ENCODE results near the gene SCN2B. TPM values are rescaled to one million over a fixed set of nuclear protein-coding genes. Genes with fewer than 3 reads are reported as not detected.

The SCN2B gene
- total RNA-seq, 2 donors from 2014 or later, result 3.3 to 10.1 TPM

- peak; percentile 89 to 90 for ATAC-seq
- intact Hi-C loops (cut with DNase I), result loop anchor here (1.0 to 5.0 kb wide), 2 partner anchors 146 to 147 kb away; no protein-coding TSS in a partner anchor
Measured at GRCh38 chr11:118145285-118146227, 30.9 kb downstream of the SCN2B start.

GRCh38 chr11:118144301-118145268 is 31.9 kb downstream of the SCN2B start:
- DNase-seq, result no peak

More at GRCh38 chr11:118145285-118146227, 30.9 kb downstream of the SCN2B start:
- peak; percentile 84 for DNase-seq

GRCh38 chr11:118143661-118144185 is 32.7 kb downstream of the SCN2B start:
- intact Hi-C loops (cut with DNase I), result no loop called here
- DNase-seq, result no peak
- ATAC-seq, result no peak

More at GRCh38 chr11:118144301-118145268, 31.9 kb downstream of the SCN2B start:
- intact Hi-C loops (cut with DNase I), result loop anchor here (1.0 to 5.0 kb wide), 2 partner anchors 147 to 148 kb away; no protein-coding TSS in a partner anchor
- no peak for ATAC-seq

- no peak for DNase-seq
- ATAC-seq, result no peak
- intact Hi-C loops (cut with DNase I), result no loop called here
Measured at GRCh38 chr11:118142809-118143208, 33.6 kb downstream of the SCN2B start.

- DNase-seq, result no peak
- intact Hi-C loops (cut with DNase I), result no loop called here
- peak in 1 of 2 donors; percentile 51 for ATAC-seq
Measured at GRCh38 chr11:118142081-118142480, 34.4 kb downstream of the SCN2B start.

GRCh38 chr11:118139578-118139977 is 36.9 kb downstream of the SCN2B start:
- no peak for DNase-seq

GRCh38 chr11:118138839-118139420 is 37.5 kb downstream of the SCN2B start:
- DNase-seq (no peak), ATAC-seq (no peak)
- intact Hi-C loops (cut with DNase I), result no loop called here

More at GRCh38 chr11:118139578-118139977, 36.9 kb downstream of the SCN2B start:
- no peak for ATAC-seq
- intact Hi-C loops (cut with DNase I), result no loop called here

- intact Hi-C loops (cut with DNase I), result no loop called here
- ATAC-seq (no peak), DNase-seq (no peak)
Measured at GRCh38 chr11:118136801-118137200, 39.6 kb downstream of the SCN2B start.

GRCh38 chr11:118136341-118136740 is 40.1 kb downstream of the SCN2B start:
- ATAC-seq (no peak), DNase-seq (no peak)
- intact Hi-C loops (cut with DNase I), result no loop called here

GRCh38 chr11:118135796-118136165 is 40.7 kb downstream of the SCN2B start:
- no peak for DNase-seq
- intact Hi-C loops (cut with DNase I), result no loop called here

GRCh38 chr11:118135051-118135795 is 41.2 kb downstream of the SCN2B start:
- intact Hi-C loops (cut with DNase I), result no loop called here
- ATAC-seq, result no peak
- DNase-seq, result no peak

More at GRCh38 chr11:118135796-118136165, 40.7 kb downstream of the SCN2B start:
- no peak for ATAC-seq

- intact Hi-C loops (cut with DNase I), result no loop called here
- no peak for DNase-seq
- no peak for ATAC-seq
Measured at GRCh38 chr11:118133816-118134215, 42.6 kb downstream of the SCN2B start.

- intact Hi-C loops (cut with DNase I), result no loop called here
- no peak for ATAC-seq
- no peak for DNase-seq
Measured at GRCh38 chr11:118132385-118133151, 43.9 kb downstream of the SCN2B start.

- no peak for DNase-seq
- intact Hi-C loops (cut with DNase I), result no loop called here
- ATAC-seq, result peak in 1 of 2 donors; percentile 72
Measured at GRCh38 chr11:118129471-118130172, 46.8 kb downstream of the SCN2B start.

GRCh38 chr11:118128721-118129470 is 47.5 kb downstream of the SCN2B start:
- intact Hi-C loops (cut with DNase I), result no loop called here
- DNase-seq (no peak), ATAC-seq (peak in 1 of 2 donors; percentile 45)

- intact Hi-C loops (cut with DNase I), result no loop called here
- DNase-seq (no peak), ATAC-seq (no peak)
Measured at GRCh38 chr11:118128310-118128709, 48.1 kb downstream of the SCN2B start.

All from left cardiac atrium (tissue), 4 donors.